ENCODE results near the gene INSRR. TPM values are rescaled to one million over a fixed set of nuclear protein-coding genes. Genes with fewer than 3 reads are reported as not detected.

INSRR gene
- total RNA-seq, 4 donors from 2014 or later = under 0.01 TPM; not detected in 3

- no peaks in the 10 kb centered on the region for H3K36me3 ChIP-seq
Measured at GRCh38 chr1:156841295-156841855, 17.5 kb downstream of the INSRR start.

GRCh38 chr1:156840898-156841279 lies 18.0 kb downstream of the INSRR start:
- H3K27me3 ChIP-seq = peaks cover 100% of the 10 kb centered on the region
- no peak for ATAC-seq
- H3K4me3 ChIP-seq = no peak overlapping the region
- WGBS, 2 donors (ENCODE audit: low coverage in 1 of 2) = 48 to 100% methylated on average over 1 to 5 of the region's 14 CpGs
- TF ChIP-seq, protein P1, sequence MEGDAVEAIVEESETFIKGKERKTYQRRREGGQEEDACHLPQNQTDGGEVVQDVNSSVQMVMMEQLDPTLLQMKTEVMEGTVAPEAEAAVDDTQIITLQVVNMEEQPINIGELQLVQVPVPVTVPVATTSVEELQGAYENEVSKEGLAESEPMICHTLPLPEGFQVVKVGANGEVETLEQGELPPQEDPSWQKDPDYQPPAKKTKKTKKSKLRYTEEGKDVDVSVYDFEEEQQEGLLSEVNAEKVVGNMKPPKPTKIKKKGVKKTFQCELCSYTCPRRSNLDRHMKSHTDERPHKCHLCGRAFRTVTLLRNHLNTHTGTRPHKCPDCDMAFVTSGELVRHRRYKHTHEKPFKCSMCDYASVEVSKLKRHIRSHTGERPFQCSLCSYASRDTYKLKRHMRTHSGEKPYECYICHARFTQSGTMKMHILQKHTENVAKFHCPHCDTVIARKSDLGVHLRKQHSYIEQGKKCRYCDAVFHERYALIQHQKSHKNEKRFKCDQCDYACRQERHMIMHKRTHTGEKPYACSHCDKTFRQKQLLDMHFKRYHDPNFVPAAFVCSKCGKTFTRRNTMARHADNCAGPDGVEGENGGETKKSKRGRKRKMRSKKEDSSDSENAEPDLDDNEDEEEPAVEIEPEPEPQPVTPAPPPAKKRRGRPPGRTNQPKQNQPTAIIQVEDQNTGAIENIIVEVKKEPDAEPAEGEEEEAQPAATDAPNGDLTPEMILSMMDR (IDR thresholded peaks at IDR 0.05) = no peak
- TF ChIP-seq EP300 (IDR thresholded peaks at IDR 0.05) = no peak
- no peak for TF ChIP-seq POLR2AphosphoS5 (IDR thresholded peaks at IDR 0.05)
- no peak for TF ChIP-seq POLR2A (IDR thresholded peaks at IDR 0.05)
- no peak overlapping the region for H3K27ac ChIP-seq
- peaks cover 0 to 15% (median 0%) of the 10 kb centered on the region in 3 donors for H3K4me1 ChIP-seq
- no peaks in the 10 kb centered on the region for H3K36me3 ChIP-seq
- H3K9me3 ChIP-seq = no peaks in the 10 kb centered on the region

More at GRCh38 chr1:156841295-156841855, 17.5 kb downstream of the INSRR start:
- Histone ChIP-seq H3K27ac (no peak overlapping the region), H3K9me3 (no peaks in the 10 kb centered on the region), H3K27me3 (peaks cover 100% of the 10 kb centered on the region), H3K4me3 (no peak overlapping the region), H3K4me1 (peaks cover 0 to 15% (median 0%) of the 10 kb centered on the region in 3 donors)
- 84% methylated on average over 10 of the region's 16 CpGs; no CpG with 5 or more reads in 1 of the 2 donors for WGBS, 2 donors (ENCODE audit: low coverage in 1 of 2)
- TF ChIP-seq EP300 (IDR thresholded peaks at IDR 0.05) = no peak
- TF ChIP-seq POLR2AphosphoS5 (IDR thresholded peaks at IDR 0.05) = no peak
- TF ChIP-seq, protein P1 (IDR thresholded peaks at IDR 0.05) = no peak
- no peak for TF ChIP-seq POLR2A (IDR thresholded peaks at IDR 0.05)
- ATAC-seq = no peak

GRCh38 chr1:156840186-156840897 lies 18.6 kb downstream of the INSRR start:
- WGBS, 2 donors (ENCODE audit: low coverage in 1 of 2) = 56% methylated on average over 2 of the region's 8 CpGs; no CpG with 5 or more reads in 1 of the 2 donors
- no peak for ATAC-seq

DNA sequence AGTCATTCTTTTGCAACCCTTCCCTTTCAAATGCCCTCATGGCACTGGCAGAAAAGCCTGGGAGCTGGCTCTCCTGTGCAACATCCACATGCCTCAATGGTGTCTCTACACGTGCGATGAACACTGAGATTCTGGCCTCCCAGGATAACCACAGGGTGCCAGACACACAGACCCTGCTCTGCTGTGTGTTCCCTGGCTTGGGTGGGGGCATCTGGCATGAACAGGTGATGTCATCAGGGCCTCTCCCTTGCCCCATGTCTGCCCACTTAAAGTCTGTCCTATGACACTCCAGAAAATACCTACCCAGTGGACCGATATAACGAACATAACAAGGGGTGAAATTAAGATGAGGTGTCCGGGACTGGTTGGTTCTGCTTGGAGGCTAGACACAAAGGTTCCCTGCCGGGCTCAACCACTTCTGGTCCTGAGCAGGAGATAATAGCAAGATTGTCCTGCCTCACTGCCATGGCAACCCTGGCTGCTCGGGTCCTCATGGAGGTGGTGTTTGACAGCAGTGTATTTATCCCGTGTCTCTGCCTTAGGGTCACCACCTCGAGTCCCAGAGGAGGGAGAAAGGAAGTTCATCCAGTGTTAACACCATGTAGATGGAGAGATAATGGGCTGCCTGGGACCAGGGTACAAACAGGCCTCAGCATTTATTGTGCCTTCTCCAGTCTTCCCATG lies 19.3 kb downstream of the INSRR start:
- no peak for ATAC-seq
- no peak overlapping the region for H3K27ac ChIP-seq
- H3K36me3 ChIP-seq = no peaks in the 10 kb centered on the region
- H3K9me3 ChIP-seq = no peaks in the 10 kb centered on the region
- no peak overlapping the region for H3K4me3 ChIP-seq
- H3K4me1 ChIP-seq = peaks cover 0 to 2% (median 0%) of the 10 kb centered on the region in 3 donors
- H3K27me3 ChIP-seq = peaks cover 89% of the 10 kb centered on the region
- 42 to 50% methylated on average over 2 to 6 of the region's 9 CpGs for WGBS, 2 donors (ENCODE audit: low coverage in 1 of 2)
- TF ChIP-seq POLR2A (IDR thresholded peaks at IDR 0.05) (no peak), EP300 (IDR thresholded peaks at IDR 0.05) (no peak), POLR2AphosphoS5 (IDR thresholded peaks at IDR 0.05) (no peak)
- TF ChIP-seq, protein P1 (IDR thresholded peaks at IDR 0.05) = no peak

More at GRCh38 chr1:156840186-156840897, 18.6 kb downstream of the INSRR start:
- Histone ChIP-seq H3K4me1 (peaks cover 0 to 10% (median 0%) of the 10 kb centered on the region in 3 donors), H3K27me3 (peaks cover 97% of the 10 kb centered on the region), H3K9me3 (no peaks in the 10 kb centered on the region), H3K4me3 (no peak overlapping the region), H3K27ac (no peak overlapping the region), H3K36me3 (no peaks in the 10 kb centered on the region)
- TF ChIP-seq, protein P1 (IDR thresholded peaks at IDR 0.05) = no peak
- TF ChIP-seq POLR2A (IDR thresholded peaks at IDR 0.05) = no peak

Data from gastroesophageal sphincter (tissue), 4 donors.